GM19467 (cell line): ENCODE results near the gene ZNF142.

Source experiments
- ATAC-seq: cut with Tn5 transposase; IDR thresholded peaks from one replicate; pipeline ENCODE4 v1.9.1; 2021; ENCODE audit warnings: mild to moderate bottlenecking, moderate library complexity; ENCODE audit not compliant: unreplicated experiment

The ZNF142 gene

DNA sequence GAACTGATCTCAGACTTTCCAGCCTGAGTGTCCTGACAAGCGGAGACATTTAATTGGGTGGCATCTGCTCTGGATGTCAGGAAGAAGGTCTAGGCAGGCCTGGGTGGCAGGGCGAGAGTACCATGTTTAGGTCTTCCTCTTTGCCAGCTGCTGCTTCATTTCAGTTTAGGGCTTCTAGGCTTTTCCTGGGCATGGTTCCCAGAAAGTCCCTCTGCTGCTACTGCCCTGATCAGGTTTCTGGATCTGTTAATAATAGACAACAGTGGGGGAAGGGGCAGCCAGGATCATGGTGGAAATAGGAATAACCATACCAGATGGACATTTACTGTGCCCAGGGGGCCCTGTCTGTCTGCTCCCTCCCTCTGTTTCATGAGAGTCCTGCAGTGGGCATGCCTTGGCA lies 54.0 kb downstream of the ZNF142 start:
- no peak for ATAC-seq
